Mucosa of descending colon (tissue), 3 donors: ENCODE data around the gene PARD3B. TPM values are rescaled to one million over a fixed set of nuclear protein-coding genes. Genes with fewer than 3 reads are reported as not detected.

Source experiments
- ATAC-seq: fragments of 200-7000 bp; cut with Tn5 transposase; one replicate; pipeline ENCODE4 v1.9.1; 2020; ENCODE audit warnings: mild to moderate bottlenecking, moderate library complexity
- DNase-seq, 3 donors: peaks; one replicate each; pipeline ENCODE4 v3.0.0-alpha.2; 2020
- H3K36me3 ChIP-seq: fragments of 200-600 bp; one replicate; pipeline ENCODE4 v1.8.0; 2021; ENCODE audit warnings: low read depth, mild to moderate bottlenecking
- H3K4me1 ChIP-seq: fragments of 200-600 bp; one replicate; pipeline ENCODE4 v1.8.0; 2021; ENCODE audit warnings: low read depth, mild to moderate bottlenecking
- H3K4me3 ChIP-seq: fragments of 200-600 bp; one replicate; pipeline ENCODE4 v1.8.0; 2021; ENCODE audit warnings: mild to moderate bottlenecking
- H3K9me3 ChIP-seq: fragments of 200-600 bp; one replicate; pipeline ENCODE4 v1.8.0; 2021; ENCODE audit warnings: mild to moderate bottlenecking
- intact Hi-C, 2 donors: fragments of 100-400 bp; cut with DNase I in 1 of 2; cut with micrococcal nuclease in 1 of 2; formaldehyde crosslinking; loops; one replicate each; pipeline versions ENCODE4 v1.11.0 to v1.11.1; 2022; cut with DNase I, micrococcal nuclease
- total RNA-seq, 3 donors: library from RNA; stranded (reverse); fragmentation: NEBNext Ultra II Directional in 2 of 3; extraction: Animal tissue kit (Norgen Biotek cat#: 25700) in 2 of 3; gene quantifications; one replicate each; pipeline versions ENCODE4 v1.2.1 to v1.2.4, GENCODE V29; 2021 to 2023
- TF ChIP-seq, protein P1 (sequence below): fragments of 200-600 bp; IDR thresholded peaks from one replicate; pipeline ENCODE4 v1.8.0; 2022; ENCODE audit warnings: antibody characterized with exemption, mild to moderate bottlenecking
- donor health status: DM: no; HTN: no; CAD: no; lungs with moderate emphysema.
- donor health status: DM: no; HTN: no; CAD: no.
- donor health status: DM: no; HTN: yes; CAD: no.

PARD3B gene
- total RNA-seq, 3 donors from 2014 or later = 21.1 to 56.8 (median 44.0) TPM

DNA sequence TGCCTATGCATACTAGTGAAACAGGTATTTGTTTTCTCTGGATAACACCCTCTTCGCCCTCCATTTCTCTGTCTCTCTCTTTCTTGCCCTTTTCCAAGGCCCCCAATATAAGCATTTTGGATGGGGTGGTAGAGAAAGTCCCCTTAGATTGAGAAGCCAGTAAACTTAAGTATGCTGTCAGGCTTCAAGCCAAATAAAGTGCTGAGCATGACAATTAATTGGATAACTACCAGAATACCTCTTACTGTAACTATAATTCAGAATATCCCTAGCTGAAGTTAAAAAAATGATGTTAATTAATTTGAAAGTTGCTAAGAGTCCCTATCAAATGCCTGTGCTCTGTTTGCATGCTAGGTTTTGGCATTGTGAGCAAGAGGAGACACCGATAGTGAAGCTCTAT is 324.8 kb downstream of the PARD3B start:
- intact Hi-C loops = loop anchor here in 1 of 2 donors (10.0 kb wide), 1 partner anchor 805 kb away; no protein-coding TSS in a partner anchor
- ATAC-seq (no peak), DNase-seq (no peak)
- TF ChIP-seq, protein P1, sequence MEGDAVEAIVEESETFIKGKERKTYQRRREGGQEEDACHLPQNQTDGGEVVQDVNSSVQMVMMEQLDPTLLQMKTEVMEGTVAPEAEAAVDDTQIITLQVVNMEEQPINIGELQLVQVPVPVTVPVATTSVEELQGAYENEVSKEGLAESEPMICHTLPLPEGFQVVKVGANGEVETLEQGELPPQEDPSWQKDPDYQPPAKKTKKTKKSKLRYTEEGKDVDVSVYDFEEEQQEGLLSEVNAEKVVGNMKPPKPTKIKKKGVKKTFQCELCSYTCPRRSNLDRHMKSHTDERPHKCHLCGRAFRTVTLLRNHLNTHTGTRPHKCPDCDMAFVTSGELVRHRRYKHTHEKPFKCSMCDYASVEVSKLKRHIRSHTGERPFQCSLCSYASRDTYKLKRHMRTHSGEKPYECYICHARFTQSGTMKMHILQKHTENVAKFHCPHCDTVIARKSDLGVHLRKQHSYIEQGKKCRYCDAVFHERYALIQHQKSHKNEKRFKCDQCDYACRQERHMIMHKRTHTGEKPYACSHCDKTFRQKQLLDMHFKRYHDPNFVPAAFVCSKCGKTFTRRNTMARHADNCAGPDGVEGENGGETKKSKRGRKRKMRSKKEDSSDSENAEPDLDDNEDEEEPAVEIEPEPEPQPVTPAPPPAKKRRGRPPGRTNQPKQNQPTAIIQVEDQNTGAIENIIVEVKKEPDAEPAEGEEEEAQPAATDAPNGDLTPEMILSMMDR = no peak
- Histone ChIP-seq H3K36me3 (no peaks in the 10 kb centered on the region), H3K4me3 (no peak overlapping the region), H3K4me1 (no peaks in the 10 kb centered on the region), H3K9me3 (no peaks in the 10 kb centered on the region)

DNA sequence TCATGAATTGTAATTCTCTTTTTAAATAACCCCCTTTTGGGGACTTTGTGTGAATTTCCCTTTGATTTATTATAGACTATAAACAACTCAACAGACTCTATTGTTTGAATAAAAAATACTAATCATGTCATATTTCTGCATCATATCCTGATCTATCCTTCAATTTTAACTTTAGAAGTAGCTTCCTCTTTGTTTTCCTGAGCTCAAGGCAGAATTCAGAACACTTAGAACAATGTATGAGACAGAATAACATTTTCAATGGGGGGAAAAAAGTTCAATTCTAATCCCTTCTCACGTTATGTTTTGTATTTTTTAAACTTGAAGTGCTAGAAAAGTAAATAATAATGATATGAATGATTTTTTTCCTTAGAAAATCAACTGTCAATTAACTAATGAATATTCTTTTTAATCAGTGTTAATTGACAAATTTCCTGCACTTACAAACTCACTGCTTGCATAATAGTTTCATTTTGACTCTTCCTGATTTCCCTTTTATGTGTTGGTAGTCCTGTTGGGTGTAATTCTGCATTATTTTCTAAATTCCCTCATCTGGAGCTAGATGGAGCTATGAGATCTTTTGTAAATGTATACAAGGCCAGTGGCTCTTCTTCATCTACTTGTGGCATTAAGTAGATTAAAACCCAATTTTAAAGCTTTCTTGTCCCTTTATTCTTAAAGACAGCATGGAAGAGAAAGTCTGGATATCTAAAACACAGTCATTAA is 326.1 kb downstream of the PARD3B start:
- TF ChIP-seq, protein P1 = no peak
- Histone ChIP-seq H3K4me1 (no peaks in the 10 kb centered on the region), H3K4me3 (no peak overlapping the region), H3K9me3 (no peaks in the 10 kb centered on the region), H3K36me3 (no peaks in the 10 kb centered on the region)
- ATAC-seq (peak; percentile 33), DNase-seq (no peak)
- intact Hi-C loops = loop anchor here in 1 of 2 donors (10.0 kb wide), 1 partner anchor 803 kb away; no protein-coding TSS in a partner anchor

DNA sequence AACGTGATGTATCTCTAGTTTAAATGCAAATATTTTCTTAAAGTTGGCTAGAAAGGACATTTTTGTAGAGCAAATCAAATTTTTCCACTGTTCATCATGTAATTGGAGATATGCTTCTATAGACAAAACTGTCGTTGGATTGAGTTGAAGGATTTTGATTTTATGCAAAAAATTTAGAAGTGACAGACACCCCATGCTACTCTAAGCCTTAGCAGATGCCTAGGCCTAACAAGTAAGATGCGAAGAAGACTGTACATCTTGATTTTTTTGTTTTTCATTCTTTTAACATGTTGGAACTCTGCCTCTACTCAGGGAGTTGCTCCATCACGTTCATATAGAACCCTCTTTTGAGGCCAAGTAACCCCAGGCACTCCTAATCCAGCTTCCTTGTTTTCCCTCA is 331.0 kb downstream of the PARD3B start:
- Histone ChIP-seq H3K36me3 (no peaks in the 10 kb centered on the region), H3K4me3 (no peak overlapping the region), H3K9me3 (no peaks in the 10 kb centered on the region), H3K4me1 (no peaks in the 10 kb centered on the region)
- DNase-seq = no peak
- intact Hi-C loops = loop anchor here in 1 of 2 donors (10.0 kb wide), 1 partner anchor 798 kb away; no protein-coding TSS in a partner anchor
- ATAC-seq = no peak
- TF ChIP-seq, protein P1 = no peak

DNA sequence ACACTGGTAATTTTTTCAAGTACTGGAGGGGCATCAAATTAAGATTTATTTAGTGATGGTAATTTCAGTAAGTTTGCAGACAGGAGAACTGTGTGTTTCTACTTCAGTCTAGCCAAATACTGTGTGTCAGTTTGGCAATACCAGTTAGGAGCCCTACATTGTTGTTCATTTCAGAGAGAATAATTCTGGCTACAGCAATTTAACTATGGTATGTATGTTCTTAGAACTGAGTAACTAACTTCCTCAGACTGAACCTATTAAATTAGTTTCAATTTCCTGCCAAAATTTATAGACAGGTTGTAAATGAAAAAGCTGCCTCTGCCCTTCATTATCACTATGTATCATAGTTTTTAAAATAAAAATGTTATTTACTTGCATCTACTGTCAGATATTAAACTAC is 332.4 kb downstream of the PARD3B start:
- Histone ChIP-seq H3K9me3 (no peaks in the 10 kb centered on the region), H3K4me1 (no peaks in the 10 kb centered on the region), H3K4me3 (no peak overlapping the region), H3K36me3 (no peaks in the 10 kb centered on the region)
- TF ChIP-seq, protein P1 = no peak
- DNase-seq (no peak), ATAC-seq (no peak)
- intact Hi-C loops = loop anchor here in 1 of 2 donors (10.0 kb wide), 1 partner anchor 797 kb away; no protein-coding TSS in a partner anchor

DNA sequence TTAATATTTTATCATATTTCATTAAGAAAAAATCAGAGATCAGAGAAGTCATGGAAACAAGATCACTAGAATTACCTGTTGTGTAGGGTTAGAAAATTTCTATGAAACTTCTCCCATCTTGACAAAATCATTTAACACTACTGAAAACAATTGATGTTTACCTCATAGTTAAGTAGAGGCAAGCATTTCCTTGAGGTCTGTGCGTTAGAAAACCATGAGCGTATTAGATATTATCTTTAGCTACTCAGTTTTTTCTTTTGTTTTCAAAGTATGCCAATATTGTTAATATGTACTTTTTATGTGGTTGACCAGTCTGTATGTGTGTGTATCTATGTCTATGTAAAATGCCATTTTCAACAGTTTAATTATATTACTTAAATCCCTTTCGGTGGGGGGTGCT is 335.7 kb downstream of the PARD3B start:
- no peaks in the 10 kb centered on the region for H3K4me1 ChIP-seq
- H3K9me3 ChIP-seq = no peaks in the 10 kb centered on the region
- no peaks in the 10 kb centered on the region for H3K36me3 ChIP-seq
- H3K4me3 ChIP-seq = no peak overlapping the region
- intact Hi-C loops = no loop called here
- DNase-seq (no peak), ATAC-seq (no peak)
- TF ChIP-seq, protein P1 = no peak
